Psoas muscle (tissue), 8 donors: Measurements from ENCODE around the gene EYS. TPM values are rescaled to one million over a fixed set of nuclear protein-coding genes. Genes with fewer than 3 reads are reported as not detected.

Experiments used
- ATAC-seq, 4 donors: fragments of 200-7000 bp; cut with Tn5 transposase; one replicate each; pipeline ENCODE4 v1.9.1; 2020; ENCODE audit warnings: moderate library complexity in 3 of 4, mild to moderate bottlenecking in 2 of 4
- DNase-seq, 2 donors: peaks; one replicate each; pipeline ENCODE4 v3.0.0-alpha.2; 2020
- H3K27ac ChIP-seq: fragments of 200-600 bp; one replicate; pipeline ENCODE4 v1.8.0; 2022
- H3K27me3 ChIP-seq, 3 donors: fragments of 200-600 bp in 1 of 3; one replicate each; pipeline versions ENCODE4 v1.6.1 to v1.8.0; 2013 to 2022; ENCODE audit warnings: low read length in 2 of 3, mild to moderate bottlenecking in 2 of 3, moderate library complexity in 1 of 3; ENCODE audit not compliant: insufficient read depth in 3 of 3
- H3K36me3 ChIP-seq, 2 donors: fragments of 200-600 bp in 1 of 2; one replicate each; pipeline versions ENCODE4 v1.6.1 to v1.8.0; 2013 to 2022; ENCODE audit warnings: low read depth in 1 of 2, mild to moderate bottlenecking in 1 of 2, moderate library complexity in 1 of 2; ENCODE audit not compliant: insufficient read depth in 1 of 2
- H3K4me1 ChIP-seq: fragments of 200-600 bp; one replicate; pipeline ENCODE4 v1.8.0; 2022
- H3K4me3 ChIP-seq: fragments of 200-600 bp; one replicate; pipeline ENCODE4 v1.8.0; 2022; ENCODE audit warnings: mild to moderate bottlenecking
- H3K9me3 ChIP-seq: fragments of 200-600 bp; one replicate; pipeline ENCODE4 v1.8.0; 2022
- WGBS, 3 donors: extraction: QIAGEN DNeasy Blood & Tissue Kit; methylation state at CpG; one replicate each; pipeline versions ENCODE4 v1.1.6 to v1.1.7; 2013; 5-methylcytosine and 5-hydroxymethylcytosine counted together
- intact Hi-C, 2 donors: fragments of 100-400 bp; cut with DNase I; formaldehyde crosslinking; loops; one replicate each; pipeline versions ENCODE4 v1.11.0 to v1.14.2; 2022
- polyA plus RNA-seq, 3 donors: library from polyadenylated mRNA; stranded (reverse); fragments of 200-250 nt; gene quantifications; one replicate each; pipeline ENCODE4 v1.2.3, GENCODE V29; 2013
- total RNA-seq, 4 donors: library from RNA; stranded (reverse); fragmentation: NEBNext Ultra II Directional in 2 of 4; extraction: Animal tissue kit (Norgen Biotek cat#: 25700) in 2 of 4; gene quantifications; one replicate each; pipeline versions ENCODE4 v1.2.1 to v1.2.4, GENCODE V29; 2021 to 2023
- TF ChIP-seq, protein P1 (sequence below): fragments of 200-600 bp; IDR thresholded peaks from one replicate; pipeline ENCODE4 v1.8.0; 2022; ENCODE audit warnings: antibody characterized with exemption
- donor health status: healthy with polysubstance abuse.
- donor health status: DM: no; HTN: no; CAD: no; lungs with moderate emphysema.
- donor health status: Bipolar disorder and iron deficiency.
- donor health status: healthy.
- donor health status: DM: yes; HTN: yes; CAD: no.
- donor health status: DM: no; HTN: no; CAD: no.
- donor health status: DM: no; HTN: no; CAD: no.
- donor health status: DM: yes; HTN: yes; CAD: no.

Gene EYS
- total and polyA plus RNA-seq, 7 donors = under 0.01 TPM; not detected in 6

GRCh38 chr6:64122712-64123375 lies 1584.2 kb downstream of the EYS start:
- no peak for DNase-seq
- TF ChIP-seq, protein P1, sequence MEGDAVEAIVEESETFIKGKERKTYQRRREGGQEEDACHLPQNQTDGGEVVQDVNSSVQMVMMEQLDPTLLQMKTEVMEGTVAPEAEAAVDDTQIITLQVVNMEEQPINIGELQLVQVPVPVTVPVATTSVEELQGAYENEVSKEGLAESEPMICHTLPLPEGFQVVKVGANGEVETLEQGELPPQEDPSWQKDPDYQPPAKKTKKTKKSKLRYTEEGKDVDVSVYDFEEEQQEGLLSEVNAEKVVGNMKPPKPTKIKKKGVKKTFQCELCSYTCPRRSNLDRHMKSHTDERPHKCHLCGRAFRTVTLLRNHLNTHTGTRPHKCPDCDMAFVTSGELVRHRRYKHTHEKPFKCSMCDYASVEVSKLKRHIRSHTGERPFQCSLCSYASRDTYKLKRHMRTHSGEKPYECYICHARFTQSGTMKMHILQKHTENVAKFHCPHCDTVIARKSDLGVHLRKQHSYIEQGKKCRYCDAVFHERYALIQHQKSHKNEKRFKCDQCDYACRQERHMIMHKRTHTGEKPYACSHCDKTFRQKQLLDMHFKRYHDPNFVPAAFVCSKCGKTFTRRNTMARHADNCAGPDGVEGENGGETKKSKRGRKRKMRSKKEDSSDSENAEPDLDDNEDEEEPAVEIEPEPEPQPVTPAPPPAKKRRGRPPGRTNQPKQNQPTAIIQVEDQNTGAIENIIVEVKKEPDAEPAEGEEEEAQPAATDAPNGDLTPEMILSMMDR = no peak
- ATAC-seq = no peak
- Histone ChIP-seq H3K27ac (no peak overlapping the region), H3K9me3 (peaks cover 7% of the 10 kb centered on the region), H3K4me3 (no peak overlapping the region), H3K4me1 (no peaks in the 10 kb centered on the region), H3K36me3 (no peaks in the 10 kb centered on the region), H3K27me3 (no peaks in the 10 kb centered on the region)
- WGBS, 3 donors = 49 to 50% (median 50%) methylated on average over 4 of the region's 4 CpGs
- intact Hi-C loops = no loop called here

DNA sequence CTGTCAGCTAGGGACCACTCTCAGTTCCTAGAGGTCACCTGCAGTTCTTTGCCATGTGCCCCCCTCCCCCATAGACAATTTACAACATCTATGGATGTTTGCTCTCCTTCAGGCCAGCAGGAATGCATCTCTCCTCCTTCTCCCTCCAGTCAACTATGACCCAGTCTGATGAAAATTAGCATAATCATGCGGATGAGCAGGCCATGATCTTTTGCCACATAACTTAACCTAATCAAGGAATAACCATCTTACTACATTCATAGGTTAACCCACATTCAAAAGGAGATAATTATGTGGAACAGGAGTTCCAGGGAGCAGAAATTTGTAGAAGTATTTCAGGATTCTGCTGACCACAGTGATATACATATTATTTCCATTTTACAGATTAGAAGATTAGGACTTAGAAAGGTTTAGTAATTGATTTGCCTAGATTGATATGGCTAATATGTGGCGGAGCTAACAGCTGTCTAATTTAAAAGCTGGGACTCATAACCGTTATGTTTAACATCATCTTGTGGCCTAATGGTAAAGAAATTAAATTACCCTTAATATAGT lies 1585.9 kb downstream of the EYS start:
- no peak for DNase-seq
- no peak overlapping the region for H3K27ac ChIP-seq
- H3K36me3 ChIP-seq = no peaks in the 10 kb centered on the region
- H3K4me1 ChIP-seq = no peaks in the 10 kb centered on the region
- intact Hi-C loops = no loop called here
- H3K27me3 ChIP-seq = no peaks in the 10 kb centered on the region
- no peak overlapping the region for H3K4me3 ChIP-seq
- WGBS, 3 donors = 87 to 88% (median 87%) methylated on average over 3 of the region's 3 CpGs
- H3K9me3 ChIP-seq = peaks cover 7% of the 10 kb centered on the region
- TF ChIP-seq, protein P1 = no peak
- ATAC-seq = no peak

GRCh38 chr6:64113704-64114103 lies 1593.3 kb downstream of the EYS start:
- no peaks in the 10 kb centered on the region for H3K4me1 ChIP-seq
- TF ChIP-seq, protein P1 = no peak
- H3K9me3 ChIP-seq = peaks cover 7% of the 10 kb centered on the region
- H3K4me3 ChIP-seq = no peak overlapping the region
- WGBS, 3 donors = 56 to 64% (median 62%) methylated on average over 3 of the region's 3 CpGs
- no peak for DNase-seq
- ATAC-seq = no peak
- H3K27ac ChIP-seq = no peak overlapping the region
- H3K36me3 ChIP-seq = no peaks in the 10 kb centered on the region
- H3K27me3 ChIP-seq = no peaks in the 10 kb centered on the region
- intact Hi-C loops = no loop called here

DNA sequence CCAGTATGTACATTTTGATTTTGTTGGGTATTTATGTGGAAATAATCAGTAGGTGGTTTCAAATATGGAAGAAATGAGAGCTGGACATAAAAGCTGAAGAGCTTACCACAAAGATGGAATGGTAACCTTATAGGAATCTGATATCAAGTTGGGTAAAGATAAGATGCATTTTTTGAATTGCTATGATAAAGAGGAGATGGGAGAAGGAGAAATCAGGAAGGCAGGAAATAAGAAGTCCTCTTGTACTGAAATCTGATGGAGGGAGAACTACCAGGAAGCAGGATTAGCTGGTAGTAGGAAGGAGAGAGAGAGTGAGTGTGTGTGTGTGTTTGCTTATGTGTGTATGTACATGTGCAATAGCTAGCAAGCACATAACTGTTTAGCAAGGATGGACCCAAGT lies 1603.0 kb downstream of the EYS start:
- Histone ChIP-seq H3K4me1 (no peaks in the 10 kb centered on the region), H3K36me3 (no peaks in the 10 kb centered on the region), H3K4me3 (no peak overlapping the region), H3K27ac (no peak overlapping the region), H3K9me3 (no peaks in the 10 kb centered on the region), H3K27me3 (no peaks in the 10 kb centered on the region)
- intact Hi-C loops = no loop called here
- no peak for ATAC-seq
- TF ChIP-seq, protein P1 = no peak
- no peak for DNase-seq

- no peaks in the 10 kb centered on the region for H3K36me3 ChIP-seq
- no peaks in the 10 kb centered on the region for H3K4me1 ChIP-seq
- H3K9me3 ChIP-seq = no peaks in the 10 kb centered on the region
- TF ChIP-seq, protein P1 = no peak
- DNase-seq (no peak), ATAC-seq (no peak)
- H3K27ac ChIP-seq = no peak overlapping the region
- WGBS, 3 donors = 61 to 69% (median 65%) methylated on average over 1 of the region's 1 CpG
- H3K27me3 ChIP-seq = no peaks in the 10 kb centered on the region
- intact Hi-C loops = no loop called here
- H3K4me3 ChIP-seq = no peak overlapping the region
Measured at GRCh38 chr6:64103480-64103879, 1603.5 kb downstream of the EYS start.
